GM12878 (cell line): ENCODE measurements around the gene CORO7. TPM values are rescaled to one million over a fixed set of nuclear protein-coding genes. Genes with fewer than 3 reads are reported as not detected.

Experiments
- ATAC-seq: fragments of 200-7000 bp; cut with Tn5 transposase; 3 replicates; pipeline ENCODE4 v1.9.1; 2020; ENCODE audit warnings: mild to moderate bottlenecking, moderate library complexity
- BruUV-seq: library from RNA; stranded (reverse); fragments of 400-500 nt; replicated peaks from 2 replicates; lab custom pipeline; 2021; lab: Mats Ljungman, UMichigan
- CTCF ChIA-PET: fragments of 300-600 bp; sonication (Branson Sonifier 250); formaldehyde crosslinking; extraction: SDS; loops from one replicate; lab custom pipeline; 2021; ENCODE audit warnings: inconsistent platforms; lab: Yijun Ruan, JAX
- POLR2A ChIA-PET: fragments of 350-600 bp; formaldehyde crosslinking; extraction: SDS; loops from one replicate; lab custom pipeline; 2021; ENCODE audit warnings: inconsistent platforms; lab: Charles Lee
- RAD21 ChIA-PET: fragments of 300-600 bp; sonication (Branson Sonifier 250); formaldehyde crosslinking; loops from one replicate; lab custom pipeline; 2023; ENCODE audit warnings: antibody characterized with exemption; ENCODE audit not compliant: unreplicated experiment; lab: Charles Lee
- SMC1A ChIA-PET: fragments of 300-600 bp; sonication (Branson Sonifier 250); formaldehyde crosslinking; loops from one replicate; lab custom pipeline; 2023; ENCODE audit not compliant: unreplicated experiment, uncharacterized antibody; lab: Charles Lee
- DNase-seq: peaks from one replicate; pipeline ENCODE4 v3.0.0-alpha.2; 2011; ENCODE audit warnings: low read depth, low spot score
- FAIRE-seq: peaks from 3 replicates; lab custom pipeline; 2011; peaks lifted over from hg19 to GRCh38; lab: Jason Lieb, UNC
- H2AFZ ChIP-seq: 2 replicates; pipeline ENCODE4 v1.6.0; 2011; ENCODE audit warnings: low read depth, low read length, control low read depth; ENCODE audit not compliant: control insufficient read depth
- H3K27ac ChIP-seq: 2 replicates; pipeline ENCODE4 v1.5.1; 2011; ENCODE audit warnings: control low read depth; ENCODE audit not compliant: control insufficient read depth, insufficient read depth
- H3K27me3 ChIP-seq, 2 experiments: replicated peaks in 1 of 2; 2 replicates each; pipeline versions ENCODE4 v1.6.0 to v1.6.1; 2011; ENCODE audit warnings: low read length in 1 of 2; ENCODE audit not compliant: control insufficient read depth in 2 of 2, insufficient read depth in 2 of 2
- H3K36me3 ChIP-seq, 2 experiments: 2 replicates each; pipeline ENCODE4 v1.5.1; 2011; ENCODE audit warnings: low read length in 1 of 2; ENCODE audit not compliant: control insufficient read depth in 2 of 2, insufficient read depth in 2 of 2
- H3K4me1 ChIP-seq: 2 replicates; pipeline ENCODE4 v1.6.1; 2011; ENCODE audit warnings: mild to moderate bottlenecking, low read length, moderate library complexity, mixed read lengths; ENCODE audit not compliant: control insufficient read depth, insufficient read depth
- H3K4me2 ChIP-seq: 2 replicates; pipeline ENCODE4 v1.6.0; 2011; ENCODE audit warnings: control low read depth; ENCODE audit not compliant: control insufficient read depth, insufficient read depth
- H3K4me3 ChIP-seq: fragments of 200-600 bp; sonication (generic); 2 replicates; pipeline ENCODE4 v1.5.1; 2016
- H3K79me2 ChIP-seq: 2 replicates; pipeline ENCODE4 v1.6.0; 2011; ENCODE audit warnings: low read length; ENCODE audit not compliant: control insufficient read depth, insufficient read depth
- H3K9ac ChIP-seq: 2 replicates; pipeline ENCODE4 v1.8.0; 2011; ENCODE audit warnings: low read length, control low read depth, mixed read lengths; ENCODE audit not compliant: control insufficient read depth, insufficient read depth
- H3K9me3 ChIP-seq: replicated peaks from 3 replicates; pipeline ENCODE4 v1.5.1; 2011; ENCODE audit warnings: mild to moderate bottlenecking, low read length; ENCODE audit not compliant: control insufficient read depth, insufficient read depth
- H4K20me1 ChIP-seq: 2 replicates; pipeline ENCODE4 v1.6.0; 2011; ENCODE audit not compliant: control insufficient read depth, insufficient read depth
- EZH2 ChIP-seq: IDR thresholded peaks from 2 replicates; pipeline ENCODE4 v1.6.1; 2012; ENCODE audit warnings: low read depth, mild to moderate bottlenecking, control low read depth, inconsistent platforms, low read length, borderline replicate concordance; ENCODE audit not compliant: control insufficient read depth
- JUND ChIP-seq: IDR thresholded peaks from 2 replicates; pipeline ENCODE4 v1.6.1; 2012; ENCODE audit warnings: low read depth, mild to moderate bottlenecking, low read length, improper control_type of control experiment, moderate library complexity
- MAX ChIP-seq: IDR thresholded peaks from 2 replicates; pipeline ENCODE4 v1.6.1; 2012; ENCODE audit warnings: low read depth, low read length, improper control_type of control experiment
- PKNOX1 ChIP-seq: fragments of 450-650 bp; IDR thresholded peaks from 2 replicates; pipeline ENCODE4 v1.6.1; 2016; ENCODE audit warnings: mild to moderate bottlenecking
- SMC3 ChIP-seq: IDR thresholded peaks from 2 replicates; pipeline ENCODE4 v1.6.1; 2011; ENCODE audit warnings: low read length, improper control_type of control experiment, borderline replicate concordance
- SP1 ChIP-seq: IDR thresholded peaks from one replicate; pipeline ENCODE4 v1.6.1; 2011; ENCODE audit warnings: low read depth, low read length
- SRF ChIP-seq, 2 experiments: IDR thresholded peaks; 2 replicates each; pipeline ENCODE4 v1.6.1; 2011; ENCODE audit warnings: low read depth in 2 of 2, low read length in 2 of 2, mild to moderate bottlenecking in 1 of 2, moderate library complexity in 1 of 2
- STAT1 ChIP-seq: fragments of 450-650 bp; conservative IDR thresholded peaks from 2 replicates; pipeline ENCODE4 v1.6.1; 2014; ENCODE audit warnings: antibody characterized with exemption, mild to moderate bottlenecking
- WGBS: methylation state at CpG from one replicate; pipeline ENCODE4 v1.1.6; 2016; ENCODE audit warnings: low lambda C conversion rate; ENCODE audit not compliant: insufficient replicate concordance, insufficient coverage; ENCODE audit errors: missing lambda C conversion rate; 5-methylcytosine and 5-hydroxymethylcytosine counted together
- in situ Hi-C: fragments of 300-500 bp; cut with MboI; formaldehyde crosslinking; loops from 9 replicates; pipeline ENCODE4 v1.14.3; 2018; ENCODE audit warnings: mixed read lengths
- intact Hi-C: fragments of 100-400 bp; cut with micrococcal nuclease; formaldehyde crosslinking; loops from one replicate; pipeline ENCODE4 v1.14.2; 2022; ENCODE audit not compliant: unreplicated experiment
- polyA plus RNA-seq, 11 experiments: library from polyadenylated mRNA; depleted of rRNA in 4 of 11; unstranded in 6 of 11; stranded (reverse) in 5 of 11; fragments of >200 nt; fragmentation: Nextera tagmentation in 4 of 11; fragmentation: Illumina TruSeq in 1 of 11; extraction: Ambion mirVana in 4 of 11; extraction: Trizol in 1 of 11; gene quantifications; 1 replicate in 1 of 11; 2 replicates in 10 of 11; pipeline versions ENCODE4 v1.2.1 to v1.2.3, GENCODE V29; 2011 to 2016; ENCODE audit warnings: inconsistent platforms in 2 of 11, missing spikeins in 2 of 11, low read depth in 1 of 11
- total RNA-seq, 4 experiments: library from RNA; depleted of rRNA in 3 of 4; stranded (reverse); fragments of >200 nt in 3 of 4; fragmentation: Illumina TruSeq in 1 of 4; extraction: Trizol in 1 of 4; gene quantifications; 2 replicates each; pipeline versions ENCODE4 v1.2.1 to v1.2.3, GENCODE V29; 2013 to 2021

Gene CORO7
- total and polyA plus RNA-seq, 10 of the 15 experiments (the other 5 are each of a cell fraction or from before 2014, with no cell fraction given) = 0.64 to 89.2 (median 43.7) TPM

GRCh38 chr16:4369007-4369733, 47.2 kb downstream of the CORO7 start:
- in situ Hi-C loops (no loop called here), intact Hi-C loops (no loop called here)
- no peak for FAIRE-seq
- DNase-seq = no peak
- Histone ChIP-seq H3K4me2 (no peak overlapping the region), H3K27me3 (no peaks in the 10 kb centered on the region), H3K9ac (no peak overlapping the region), H4K20me1 (peaks cover 5% of the 10 kb centered on the region), H3K9me3 (no peaks in the 10 kb centered on the region), H3K27ac (no peak overlapping the region), H3K4me1 (peaks cover 7% of the 10 kb centered on the region)
- over 99% methylated on average over 12 of the region's 13 CpGs for WGBS
- RAD21 ChIA-PET = no interaction called here
- CTCF ChIA-PET = no interaction called here
- POLR2A ChIA-PET = no interaction called here
- TF ChIP-seq SRF (IDR thresholded peaks at IDR 0.05; ENCODE audit: low read depth in 2 of 2, low read length in 2 of 2) = no peak
- no peak for TF ChIP-seq STAT1
- TF ChIP-seq MAX = no peak
- no peak for TF ChIP-seq SP1
- no peak for TF ChIP-seq PKNOX1
- no peak for TF ChIP-seq SMC3
- no peak for TF ChIP-seq EZH2
- no peak for TF ChIP-seq JUND
- TF ChIP-seq, all 136 proteins: peak for 0
- no peak overlapping the region for H2AFZ ChIP-seq
- ATAC-seq = no peak
- H3K4me3 ChIP-seq = no peak overlapping the region
- no TSS peak for BruUV-seq
- H3K79me2 ChIP-seq = no peaks in the 10 kb centered on the region
- SMC1A ChIA-PET = no interaction called here
- H3K36me3 ChIP-seq = peaks cover 0 to 16% of the 10 kb centered on the region in 2 experiments; a peak in 2 of 4 replicates
